ENCODE measurements around the gene TMEM132C.
"Not testable (repeated sequence)": the region's sequence is repeated elsewhere in the genome, so short reads cannot be mapped to it uniquely, and the experiment has no call there.

The TMEM132C gene

GRCh38 chr12:128595609-128596008, 328.6 kb downstream of the TMEM132C start:
- no peak overlapping the region for H3K9ac ChIP-seq (ENCODE audit: low read length)
- H3K79me2 ChIP-seq (ENCODE audit: insufficient read depth, low read length) = no peaks in the 10 kb centered on the region
- no peaks in the 10 kb centered on the region for H3K27me3 ChIP-seq (ENCODE audit: low read length)
- no peaks in the 10 kb centered on the region for H3K36me3 ChIP-seq (ENCODE audit: low read length)
- H3K27ac ChIP-seq (ENCODE audit: low read depth, low read length) = no peak overlapping the region
- no peak overlapping the region for H2AFZ ChIP-seq (ENCODE audit: low read depth, low read length, severe bottlenecking)
- no peaks in the 10 kb centered on the region for H4K20me1 ChIP-seq (ENCODE audit: low read depth, low read length)
- no peak overlapping the region for H3K4me3 ChIP-seq (ENCODE audit: insufficient read depth, low read length, poor library complexity, severe bottlenecking)
- no peaks in the 10 kb centered on the region for H3K9me3 ChIP-seq (ENCODE audit: insufficient read depth, low read length)
- no peak overlapping the region for H3K4me2 ChIP-seq (ENCODE audit: low read depth, low read length, poor library complexity, severe bottlenecking)
- TF ChIP-seq EZH2phosphoT487 (conservative IDR thresholded peaks at IDR 0.05; ENCODE audit: low read length) (no peak), CTCF (IDR thresholded peaks at IDR 0.05; ENCODE audit: insufficient read depth, low read length, poor library complexity, severe bottlenecking) (no peak)
- no peaks in the 10 kb centered on the region for H3K9me2 ChIP-seq (replicated peaks; ENCODE audit: insufficient read depth, low read length)
- H3F3A ChIP-seq (ENCODE audit: insufficient read depth) = no peaks in the 10 kb centered on the region

DNA sequence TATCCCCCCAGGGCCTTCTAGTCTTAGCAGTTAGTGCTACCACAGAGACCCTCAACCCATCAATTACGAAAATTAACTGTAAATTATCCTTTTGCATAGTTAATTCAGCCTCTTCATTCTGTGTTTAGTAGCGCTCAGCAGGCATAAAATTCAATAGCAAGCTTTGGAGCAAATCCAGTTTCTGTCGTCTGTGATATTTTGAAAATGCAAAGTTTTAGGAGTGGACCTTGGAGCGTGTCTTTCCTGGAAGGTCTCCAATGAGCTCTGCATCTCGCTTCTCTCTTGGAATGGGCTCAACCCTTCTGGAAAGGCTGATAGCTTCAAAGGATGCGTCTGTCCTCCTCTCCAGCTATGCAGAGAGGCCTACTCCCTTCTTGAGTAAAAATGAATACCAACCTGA, 333.9 kb downstream of the TMEM132C start:
- Histone ChIP-seq H3K9ac (ENCODE audit: low read length) (no peak overlapping the region), H3K9me3 (ENCODE audit: insufficient read depth, low read length) (no peaks in the 10 kb centered on the region), H3K27ac (ENCODE audit: low read depth, low read length) (no peak overlapping the region), H2AFZ (ENCODE audit: low read depth, low read length, severe bottlenecking) (no peak overlapping the region), H3K4me3 (ENCODE audit: insufficient read depth, low read length, poor library complexity, severe bottlenecking) (no peak overlapping the region), H3K9me2 (replicated peaks; ENCODE audit: insufficient read depth, low read length) (no peaks in the 10 kb centered on the region), H4K20me1 (ENCODE audit: low read depth, low read length) (no peaks in the 10 kb centered on the region), H3K79me2 (ENCODE audit: insufficient read depth, low read length) (no peaks in the 10 kb centered on the region), H3K36me3 (ENCODE audit: low read length) (no peaks in the 10 kb centered on the region), H3K4me2 (ENCODE audit: low read depth, low read length, poor library complexity, severe bottlenecking) (no peak overlapping the region), H3F3A (ENCODE audit: insufficient read depth) (no peaks in the 10 kb centered on the region), H3K27me3 (ENCODE audit: low read length) (no peaks in the 10 kb centered on the region)
- TF ChIP-seq CTCF (IDR thresholded peaks at IDR 0.05; ENCODE audit: insufficient read depth, low read length, poor library complexity, severe bottlenecking) (no peak), EZH2phosphoT487 (conservative IDR thresholded peaks at IDR 0.05; ENCODE audit: low read length) (no peak)

DNA sequence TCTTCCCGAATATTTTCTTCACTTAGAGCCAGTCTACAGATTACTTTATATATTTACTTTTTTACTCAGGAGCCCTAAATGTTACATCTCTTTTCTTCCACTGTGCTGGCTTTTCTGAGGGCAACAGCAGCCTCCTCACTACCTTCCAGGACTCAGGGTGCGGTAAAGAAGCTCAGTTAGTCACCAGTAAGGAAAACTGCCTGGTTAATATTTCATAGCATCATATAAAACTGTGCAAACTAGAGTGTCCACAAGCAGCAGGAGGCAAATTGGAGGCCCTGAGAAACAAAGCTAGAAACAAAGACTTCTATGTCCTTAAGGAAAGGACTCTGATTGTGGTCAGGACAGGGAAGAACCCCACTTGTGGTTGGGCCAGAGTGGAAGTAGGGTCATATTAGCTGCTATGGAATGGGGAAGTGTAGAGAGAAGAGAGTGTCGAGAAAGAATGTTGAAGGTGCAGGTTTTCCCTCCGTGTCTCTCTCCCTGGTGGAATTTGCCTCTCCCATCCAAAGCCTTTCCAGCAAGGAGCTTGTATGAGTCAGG, 336.7 kb downstream of the TMEM132C start:
- TF ChIP-seq EZH2phosphoT487 (conservative IDR thresholded peaks at IDR 0.05; ENCODE audit: low read length) (no peak), CTCF (IDR thresholded peaks at IDR 0.05; ENCODE audit: insufficient read depth, low read length, poor library complexity, severe bottlenecking) (no peak)
- H3K9me2 ChIP-seq (replicated peaks; ENCODE audit: insufficient read depth, low read length) = no peaks in the 10 kb centered on the region
- H3K36me3 ChIP-seq (ENCODE audit: low read length) = no peaks in the 10 kb centered on the region
- no peaks in the 10 kb centered on the region for H3K27me3 ChIP-seq (ENCODE audit: low read length)
- no peaks in the 10 kb centered on the region for H4K20me1 ChIP-seq (ENCODE audit: low read depth, low read length)
- H3K4me2 ChIP-seq (ENCODE audit: low read depth, low read length, poor library complexity, severe bottlenecking) = no peak overlapping the region
- H3F3A ChIP-seq (ENCODE audit: insufficient read depth) = no peaks in the 10 kb centered on the region
- no peaks in the 10 kb centered on the region for H3K9me3 ChIP-seq (ENCODE audit: insufficient read depth, low read length)
- no peak overlapping the region for H3K27ac ChIP-seq (ENCODE audit: low read depth, low read length)
- H2AFZ ChIP-seq (ENCODE audit: low read depth, low read length, severe bottlenecking) = no peak overlapping the region
- no peaks in the 10 kb centered on the region for H3K79me2 ChIP-seq (ENCODE audit: insufficient read depth, low read length)
- no peak overlapping the region for H3K9ac ChIP-seq (ENCODE audit: low read length)
- H3K4me3 ChIP-seq (ENCODE audit: insufficient read depth, low read length, poor library complexity, severe bottlenecking) = no peak overlapping the region

- H3F3A ChIP-seq (ENCODE audit: insufficient read depth); H3K4me2 ChIP-seq (ENCODE audit: low read depth, low read length, poor library complexity, severe bottlenecking): not testable (repeated sequence)
Observed at GRCh38 chr12:128604219-128604618, 337.2 kb downstream of the TMEM132C start.

More at GRCh38 chr12:128604219-128604618, 337.2 kb downstream of the TMEM132C start:
- not testable (repeated sequence) for H3K9me2 ChIP-seq (replicated peaks; ENCODE audit: insufficient read depth, low read length); H3K36me3 ChIP-seq (ENCODE audit: low read length); H3K27ac ChIP-seq (ENCODE audit: low read depth, low read length); H3K9me3 ChIP-seq (ENCODE audit: insufficient read depth, low read length); H3K9ac ChIP-seq (ENCODE audit: low read length); H3K4me3 ChIP-seq (ENCODE audit: insufficient read depth, low read length, poor library complexity, severe bottlenecking); H3K27me3 ChIP-seq (ENCODE audit: low read length); H2AFZ ChIP-seq (ENCODE audit: low read depth, low read length, severe bottlenecking); H3K79me2 ChIP-seq (ENCODE audit: insufficient read depth, low read length); H4K20me1 ChIP-seq (ENCODE audit: low read depth, low read length)
